Vagina (tissue), 2 donors: ENCODE data around the gene SEC24A.
"Not testable (repeated sequence)": the region's sequence is repeated elsewhere in the genome, so short reads cannot be mapped to it uniquely, and the experiment has no call there.

Source experiments
- CTCF ChIP-seq, 3 experiments: fragments of 450-650 bp in 2 of 3; fragments of 200-600 bp in 1 of 3; sonication (generic) in 1 of 3; IDR thresholded peaks; one replicate each; pipeline ENCODE4 v1.5.1; 2017 to 2019; ENCODE audit warnings: antibody characterized with exemption in 3 of 3, mild to moderate bottlenecking in 2 of 3, moderate library complexity in 2 of 3
- POLR2A ChIP-seq, 2 donors: fragments of 450-650 bp; IDR thresholded peaks; one replicate each; pipeline ENCODE4 v1.6.1; 2017; ENCODE audit warnings: antibody characterized with exemption in 2 of 2, mild to moderate bottlenecking in 2 of 2, moderate library complexity in 2 of 2

GRCh38 chr5:134599820-134600219, 48.8 kb upstream of the SEC24A start:
- TF ChIP-seq CTCF, POLR2A (IDR thresholded peaks at IDR 0.05): not testable (repeated sequence)
